Coronary artery (tissue), 2 donors: ENCODE results near the gene MACROD2.

ENCODE experiments used
- DNase-seq: peaks from one replicate; pipeline ENCODE4 v3.0.0-alpha.2; 2017; ENCODE audit warnings: low spot score
- H3K27ac ChIP-seq, 2 donors: fragments of 200-600 bp; sonication (generic); one replicate each; pipeline ENCODE4 v1.5.1; 2016 to 2019
- H3K4me3 ChIP-seq: fragments of 200-600 bp; sonication (generic); 2 replicates; pipeline ENCODE4 v1.5.1; 2016; ENCODE audit warnings: mild to moderate bottlenecking, moderate library complexity
- CTCF ChIP-seq: fragments of 200-600 bp; sonication (generic); IDR thresholded peaks from one replicate; pipeline ENCODE4 v1.5.1; 2019; ENCODE audit warnings: antibody characterized with exemption

Gene MACROD2

GRCh38 chr20:15921930-15922329, 1926.6 kb downstream of the MACROD2 start:
- TF ChIP-seq CTCF, result no peak
- Histone ChIP-seq H3K27ac (no peak overlapping the region), H3K4me3 (no peak overlapping the region)
- no peak for DNase-seq

GRCh38 chr20:15922556-15922955, 1927.2 kb downstream of the MACROD2 start:
- Histone ChIP-seq H3K4me3 (no peak overlapping the region), H3K27ac (no peak overlapping the region)
- no peak for TF ChIP-seq CTCF
- DNase-seq, result no peak

- TF ChIP-seq CTCF, result no peak
These were observed 1927.9 kb downstream of the MACROD2 start for GRCh38 chr20:15923030-15923776.

GRCh38 chr20:15924556-15924955, 1929.2 kb downstream of the MACROD2 start:
- DNase-seq, result no peak
- TF ChIP-seq CTCF, result no peak
- no peak overlapping the region for H3K27ac ChIP-seq
- no peak overlapping the region for H3K4me3 ChIP-seq

More at GRCh38 chr20:15923030-15923776, 1927.9 kb downstream of the MACROD2 start:
- no peak for DNase-seq
- Histone ChIP-seq H3K27ac (no peak overlapping the region), H3K4me3 (no peak overlapping the region)

GRCh38 chr20:15925376-15925775, 1930.1 kb downstream of the MACROD2 start:
- no peak for DNase-seq
- TF ChIP-seq CTCF, result no peak
- H3K27ac ChIP-seq, result no peak overlapping the region
- H3K4me3 ChIP-seq, result no peak overlapping the region

GRCh38 chr20:15927893-15928650, 1932.8 kb downstream of the MACROD2 start:
- H3K27ac ChIP-seq, result no peak overlapping the region
- no peak for TF ChIP-seq CTCF
- no peak overlapping the region for H3K4me3 ChIP-seq
- no peak for DNase-seq

GRCh38 chr20:15928946-15929345, 1933.6 kb downstream of the MACROD2 start:
- no peak for DNase-seq
- TF ChIP-seq CTCF, result no peak
- Histone ChIP-seq H3K27ac (no peak overlapping the region), H3K4me3 (no peak overlapping the region)
